ENCODE results near the gene C10orf120. TPM values are rescaled to one million over a fixed set of nuclear protein-coding genes. Genes with fewer than 3 reads are reported as not detected.

C10orf120 gene
- total RNA-seq, 1 donor from 2014 or later, result not detected

DNA sequence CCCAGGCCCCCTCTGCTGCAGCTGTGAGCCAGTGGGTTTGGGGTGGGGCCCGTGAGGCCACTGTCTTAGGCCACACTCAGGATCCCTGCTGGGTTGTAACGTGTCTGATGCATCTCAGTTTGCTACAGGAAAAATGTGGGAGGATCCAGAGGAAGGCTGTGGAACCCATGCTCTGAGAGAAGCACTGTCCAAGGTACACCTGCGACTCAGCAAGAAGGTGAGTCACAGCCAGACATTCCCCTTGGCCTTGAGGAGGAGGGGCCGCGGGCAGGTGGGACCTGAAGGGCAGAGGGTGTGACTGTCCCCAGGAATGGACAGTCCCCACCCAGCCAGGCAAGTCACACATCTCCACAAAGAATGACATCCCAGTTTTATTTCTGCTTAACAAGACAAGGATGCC, 27.8 kb upstream of the C10orf120 start:
- Mint-ChIP-seq H3K9me3 (no peaks in the 10 kb centered on the region), H3K36me3 (no peaks in the 10 kb centered on the region), H3K4me3 (no peak overlapping the region), H3K27me3 (peaks cover 41% of the 10 kb centered on the region), H3K4me1 (ENCODE audit: unreplicated experiment) (no peaks in the 10 kb centered on the region), H3K27ac (no peak overlapping the region)
- no peak for DNase-seq (ENCODE audit: extremely low spot score, unreplicated experiment)
- TF ChIP-seq CTCF (conservative IDR thresholded peaks at IDR 0.05), result no peak

DNA sequence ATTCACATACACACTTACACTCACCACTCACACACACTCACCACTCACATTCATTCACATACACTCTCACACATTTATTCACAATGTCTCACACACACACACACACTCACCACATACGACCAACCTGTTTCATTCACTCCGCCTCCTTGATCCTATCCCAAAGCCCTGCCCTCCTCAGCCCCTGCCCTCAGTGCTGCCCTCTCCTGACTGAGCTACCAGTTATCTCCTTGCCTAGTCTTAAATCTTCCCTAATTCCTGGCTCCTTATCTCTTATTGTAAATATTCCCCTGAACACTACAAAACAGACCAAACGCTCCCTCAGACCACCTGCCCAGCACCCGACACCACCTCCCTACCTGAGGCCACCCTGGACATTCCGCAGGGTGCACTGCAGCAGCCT, 26.1 kb upstream of the C10orf120 start:
- no peak for DNase-seq (ENCODE audit: extremely low spot score, unreplicated experiment)
- no peaks in the 10 kb centered on the region for H3K36me3 Mint-ChIP-seq
- no peak overlapping the region for H3K4me3 Mint-ChIP-seq
- H3K27ac Mint-ChIP-seq, result no peak overlapping the region
- peaks cover 41% of the 10 kb centered on the region for H3K27me3 Mint-ChIP-seq
- H3K9me3 Mint-ChIP-seq, result no peaks in the 10 kb centered on the region
- H3K4me1 Mint-ChIP-seq (ENCODE audit: unreplicated experiment), result no peaks in the 10 kb centered on the region
- no peak for TF ChIP-seq CTCF (conservative IDR thresholded peaks at IDR 0.05)

GRCh38 chr10:122725006-122725405, 25.4 kb upstream of the C10orf120 start:
- DNase-seq (ENCODE audit: extremely low spot score, unreplicated experiment), result no peak
- H3K4me3 Mint-ChIP-seq, result no peak overlapping the region
- peaks cover 48% of the 10 kb centered on the region for H3K27me3 Mint-ChIP-seq
- no peaks in the 10 kb centered on the region for H3K4me1 Mint-ChIP-seq (ENCODE audit: unreplicated experiment)
- no peaks in the 10 kb centered on the region for H3K36me3 Mint-ChIP-seq
- H3K27ac Mint-ChIP-seq, result no peak overlapping the region
- H3K9me3 Mint-ChIP-seq, result no peaks in the 10 kb centered on the region
- no peak for TF ChIP-seq CTCF (conservative IDR thresholded peaks at IDR 0.05)

DNA sequence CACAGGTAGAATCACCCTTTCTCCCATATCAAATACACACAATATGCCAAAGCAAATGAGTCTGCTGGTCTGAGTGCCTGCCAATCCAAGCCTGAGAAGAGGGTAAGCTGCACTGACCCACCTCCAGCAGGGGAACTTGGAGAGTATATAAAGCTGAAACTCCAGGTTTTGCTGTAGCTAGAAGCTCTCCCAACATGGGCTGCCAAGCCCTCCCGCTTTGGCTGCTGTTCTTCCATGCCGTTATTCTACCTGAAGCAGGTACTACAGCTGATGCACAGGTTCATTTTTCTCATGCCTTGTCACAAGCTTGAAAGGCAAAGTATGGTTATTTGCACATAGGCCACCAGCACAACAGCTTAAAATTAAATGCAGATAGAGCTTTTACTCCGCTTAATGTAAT, 21.5 kb upstream of the C10orf120 start:
- Mint-ChIP-seq H3K9me3 (no peaks in the 10 kb centered on the region), H3K36me3 (no peaks in the 10 kb centered on the region), H3K4me3 (no peak overlapping the region), H3K27ac (no peak overlapping the region), H3K27me3 (peaks cover 57% of the 10 kb centered on the region), H3K4me1 (ENCODE audit: unreplicated experiment) (no peaks in the 10 kb centered on the region)
- no peak for TF ChIP-seq CTCF (conservative IDR thresholded peaks at IDR 0.05)
- DNase-seq (ENCODE audit: extremely low spot score, unreplicated experiment), result no peak

DNA sequence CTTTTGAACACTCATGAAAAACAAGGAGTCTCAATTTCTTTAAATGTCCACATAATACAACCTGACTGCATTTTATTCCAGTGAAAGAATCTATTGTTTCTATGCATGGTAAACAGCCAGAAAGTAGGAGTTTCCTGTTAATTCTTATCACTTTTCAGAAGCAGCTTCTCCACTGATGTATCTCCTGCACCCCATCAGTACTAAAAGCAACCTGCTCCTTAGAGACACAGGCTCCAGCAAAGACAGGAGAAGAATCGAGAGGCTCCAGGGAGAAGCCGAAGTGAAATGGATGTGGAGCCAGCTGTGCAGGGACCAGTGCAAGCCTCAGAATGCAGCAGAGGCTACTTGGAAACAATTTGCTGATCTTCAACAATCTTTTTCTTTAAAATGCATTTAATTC, 16.4 kb upstream of the C10orf120 start:
- Mint-ChIP-seq H3K4me3 (no peak overlapping the region), H3K27me3 (peaks cover 50% of the 10 kb centered on the region), H3K36me3 (no peaks in the 10 kb centered on the region), H3K4me1 (ENCODE audit: unreplicated experiment) (no peaks in the 10 kb centered on the region), H3K9me3 (no peaks in the 10 kb centered on the region), H3K27ac (no peak overlapping the region)
- no peak for TF ChIP-seq CTCF (conservative IDR thresholded peaks at IDR 0.05)
- no peak for DNase-seq (ENCODE audit: extremely low spot score, unreplicated experiment)

DNA sequence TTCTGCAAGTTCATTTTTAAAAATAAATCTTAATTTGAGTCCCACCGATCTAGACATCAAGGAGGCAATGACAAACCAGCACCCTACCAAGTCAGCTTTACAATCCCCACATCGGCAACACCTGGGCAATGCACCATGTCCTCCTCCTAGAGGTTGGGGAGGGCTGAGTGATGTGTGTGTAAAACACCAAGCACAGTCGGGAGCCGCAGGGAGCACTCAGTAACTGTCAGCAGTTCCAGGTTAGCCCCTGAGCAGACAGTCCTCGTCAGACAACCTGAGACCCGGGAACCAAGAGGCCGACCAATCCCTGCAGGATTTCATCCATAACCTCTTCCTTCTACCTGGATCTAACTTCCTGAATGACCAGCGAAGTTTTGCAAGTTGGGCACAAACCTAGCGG, 15.9 kb upstream of the C10orf120 start:
- H3K4me3 Mint-ChIP-seq, result no peak overlapping the region
- H3K36me3 Mint-ChIP-seq, result no peaks in the 10 kb centered on the region
- TF ChIP-seq CTCF (conservative IDR thresholded peaks at IDR 0.05), result no peak
- no peak for DNase-seq (ENCODE audit: extremely low spot score, unreplicated experiment)
- peaks cover 46% of the 10 kb centered on the region for H3K27me3 Mint-ChIP-seq
- H3K27ac Mint-ChIP-seq, result no peak overlapping the region
- H3K4me1 Mint-ChIP-seq (ENCODE audit: unreplicated experiment), result no peaks in the 10 kb centered on the region
- no peaks in the 10 kb centered on the region for H3K9me3 Mint-ChIP-seq
